Measurements from ENCODE around the gene SOX2. TPM values are rescaled to one million over a fixed set of nuclear protein-coding genes. Genes with fewer than 3 reads are reported as not detected.

Gene SOX2
- total RNA-seq, 1 experiment from 2014 or later, result not detected

DNA sequence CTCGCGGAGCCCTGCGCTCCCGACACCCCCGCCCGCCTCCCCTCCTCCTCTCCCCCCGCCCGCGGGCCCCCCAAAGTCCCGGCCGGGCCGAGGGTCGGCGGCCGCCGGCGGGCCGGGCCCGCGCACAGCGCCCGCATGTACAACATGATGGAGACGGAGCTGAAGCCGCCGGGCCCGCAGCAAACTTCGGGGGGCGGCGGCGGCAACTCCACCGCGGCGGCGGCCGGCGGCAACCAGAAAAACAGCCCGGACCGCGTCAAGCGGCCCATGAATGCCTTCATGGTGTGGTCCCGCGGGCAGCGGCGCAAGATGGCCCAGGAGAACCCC, 464 bp downstream of the SOX2 start:
- H3K79me2 ChIP-seq (ENCODE audit: low read length), result no peaks in the 10 kb centered on the region
- ATAC-seq (no peak; the same call in 1 of the 2 replicates), DNase-seq (no peak)
- no peaks in the 10 kb centered on the region for H4K20me1 ChIP-seq (ENCODE audit: low read length)
- CTCF ChIA-PET, result no interaction called here
- TF ChIP-seq EZH2phosphoT487 (IDR thresholded peaks at IDR 0.05; ENCODE audit: borderline replicate concordance, low read length) (no peak), EZH2 (IDR thresholded peaks at IDR 0.05; ENCODE audit: low read length, unreplicated experiment) (no peak)
- TF ChIP-seq, protein P1, sequence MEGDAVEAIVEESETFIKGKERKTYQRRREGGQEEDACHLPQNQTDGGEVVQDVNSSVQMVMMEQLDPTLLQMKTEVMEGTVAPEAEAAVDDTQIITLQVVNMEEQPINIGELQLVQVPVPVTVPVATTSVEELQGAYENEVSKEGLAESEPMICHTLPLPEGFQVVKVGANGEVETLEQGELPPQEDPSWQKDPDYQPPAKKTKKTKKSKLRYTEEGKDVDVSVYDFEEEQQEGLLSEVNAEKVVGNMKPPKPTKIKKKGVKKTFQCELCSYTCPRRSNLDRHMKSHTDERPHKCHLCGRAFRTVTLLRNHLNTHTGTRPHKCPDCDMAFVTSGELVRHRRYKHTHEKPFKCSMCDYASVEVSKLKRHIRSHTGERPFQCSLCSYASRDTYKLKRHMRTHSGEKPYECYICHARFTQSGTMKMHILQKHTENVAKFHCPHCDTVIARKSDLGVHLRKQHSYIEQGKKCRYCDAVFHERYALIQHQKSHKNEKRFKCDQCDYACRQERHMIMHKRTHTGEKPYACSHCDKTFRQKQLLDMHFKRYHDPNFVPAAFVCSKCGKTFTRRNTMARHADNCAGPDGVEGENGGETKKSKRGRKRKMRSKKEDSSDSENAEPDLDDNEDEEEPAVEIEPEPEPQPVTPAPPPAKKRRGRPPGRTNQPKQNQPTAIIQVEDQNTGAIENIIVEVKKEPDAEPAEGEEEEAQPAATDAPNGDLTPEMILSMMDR (conservative IDR thresholded peaks at IDR 0.05; ENCODE audit: low read depth, low read length), result no peak
- H3K9me3 ChIP-seq (ENCODE audit: low read length), result no peaks in the 10 kb centered on the region
- no peak overlapping the region for H3K9ac ChIP-seq (ENCODE audit: low read length)
- no peaks in the 10 kb centered on the region for H3K9me2 ChIP-seq (replicated peaks; ENCODE audit: low read length)
- H3K27ac ChIP-seq (ENCODE audit: low read length), result no peak overlapping the region
- intact Hi-C loops (cut with micrococcal nuclease), result no loop called here
- H3K4me2 ChIP-seq (ENCODE audit: low read length), result peak overlapping the region; percentile 88
- peaks cover 9% of the 10 kb centered on the region; the same call in 1 of the 2 replicates for H3K4me1 ChIP-seq (ENCODE audit: insufficient read depth, low read length)
- H3F3A ChIP-seq (ENCODE audit: low read length, unreplicated experiment), result no peaks in the 10 kb centered on the region
- peak overlapping the region; percentile 75; the same call in 1 of the 2 replicates for H2AFZ ChIP-seq (ENCODE audit: low read length)
- BruUV-seq (replicated peaks), result no TSS peak
- H3K36me3 ChIP-seq (ENCODE audit: low read depth, low read length), result no peaks in the 10 kb centered on the region
- POLR2A ChIA-PET (ENCODE audit: unreplicated experiment), result no interaction called here
- peaks cover 93% of the 10 kb centered on the region for H3K27me3 ChIP-seq (ENCODE audit: low read length)
- peak overlapping the region; percentile 62 for H3K4me3 ChIP-seq (ENCODE audit: low read length)

DNA sequence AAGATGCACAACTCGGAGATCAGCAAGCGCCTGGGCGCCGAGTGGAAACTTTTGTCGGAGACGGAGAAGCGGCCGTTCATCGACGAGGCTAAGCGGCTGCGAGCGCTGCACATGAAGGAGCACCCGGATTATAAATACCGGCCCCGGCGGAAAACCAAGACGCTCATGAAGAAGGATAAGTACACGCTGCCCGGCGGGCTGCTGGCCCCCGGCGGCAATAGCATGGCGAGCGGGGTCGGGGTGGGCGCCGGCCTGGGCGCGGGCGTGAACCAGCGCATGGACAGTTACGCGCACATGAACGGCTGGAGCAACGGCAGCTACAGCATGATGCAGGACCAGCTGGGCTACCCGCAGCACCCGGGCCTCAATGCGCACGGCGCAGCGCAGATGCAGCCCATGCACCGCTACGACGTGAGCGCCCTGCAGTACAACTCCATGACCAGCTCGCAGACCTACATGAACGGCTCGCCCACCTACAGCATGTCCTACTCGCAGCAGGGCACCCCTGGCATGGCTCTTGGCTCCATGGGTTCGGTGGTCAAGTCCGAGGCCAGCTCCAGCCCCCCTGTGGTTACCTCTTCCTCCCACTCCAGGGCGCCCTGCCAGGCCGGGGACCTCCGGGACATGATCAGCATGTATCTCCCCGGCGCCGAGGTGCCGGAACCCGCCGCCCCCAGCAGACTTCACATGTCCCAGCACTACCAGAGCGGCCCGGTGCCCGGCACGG, 991 bp downstream of the SOX2 start:
- Histone ChIP-seq H3K9me3 (ENCODE audit: low read length) (no peaks in the 10 kb centered on the region), H2AFZ (ENCODE audit: low read length) (peak overlapping the region; percentile 75; the same call in 1 of the 2 replicates), H3K79me2 (ENCODE audit: low read length) (no peaks in the 10 kb centered on the region), H3K4me2 (ENCODE audit: low read length) (peak overlapping the region; percentile 88), H3K27ac (ENCODE audit: low read length) (no peak overlapping the region), H3K27me3 (ENCODE audit: low read length) (peaks cover 93% of the 10 kb centered on the region), H3F3A (ENCODE audit: low read length, unreplicated experiment) (no peaks in the 10 kb centered on the region), H3K9me2 (replicated peaks; ENCODE audit: low read length) (no peaks in the 10 kb centered on the region), H3K36me3 (ENCODE audit: low read depth, low read length) (no peaks in the 10 kb centered on the region), H3K4me3 (ENCODE audit: low read length) (peak overlapping the region; percentile 62), H3K4me1 (ENCODE audit: insufficient read depth, low read length) (peaks cover 9% of the 10 kb centered on the region; the same call in 1 of the 2 replicates), H4K20me1 (ENCODE audit: low read length) (no peaks in the 10 kb centered on the region), H3K9ac (ENCODE audit: low read length) (no peak overlapping the region)
- ATAC-seq (peak; percentile 8; the same call in 1 of the 2 replicates), DNase-seq (no peak)
- CTCF ChIA-PET, result no interaction called here
- POLR2A ChIA-PET (ENCODE audit: unreplicated experiment), result interaction anchor here (0.6 kb wide), 1 partner anchor 677 kb away, joined by 3 read pairs; no protein-coding TSS in a partner anchor
- intact Hi-C loops (cut with micrococcal nuclease), result no loop called here
- TF ChIP-seq, protein P1 (conservative IDR thresholded peaks at IDR 0.05; ENCODE audit: low read depth, low read length), result no peak
- peak; percentile 77 for TF ChIP-seq EZH2phosphoT487 (IDR thresholded peaks at IDR 0.05; ENCODE audit: borderline replicate concordance, low read length)
- peak; percentile 98 for TF ChIP-seq EZH2 (IDR thresholded peaks at IDR 0.05; ENCODE audit: low read length, unreplicated experiment)
- no TSS peak for BruUV-seq (replicated peaks)

DNA sequence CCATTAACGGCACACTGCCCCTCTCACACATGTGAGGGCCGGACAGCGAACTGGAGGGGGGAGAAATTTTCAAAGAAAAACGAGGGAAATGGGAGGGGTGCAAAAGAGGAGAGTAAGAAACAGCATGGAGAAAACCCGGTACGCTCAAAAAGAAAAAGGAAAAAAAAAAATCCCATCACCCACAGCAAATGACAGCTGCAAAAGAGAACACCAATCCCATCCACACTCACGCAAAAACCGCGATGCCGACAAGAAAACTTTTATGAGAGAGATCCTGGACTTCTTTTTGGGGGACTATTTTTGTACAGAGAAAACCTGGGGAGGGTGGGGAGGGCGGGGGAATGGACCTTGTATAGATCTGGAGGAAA, 1.5 kb downstream of the SOX2 start:
- H3F3A ChIP-seq (ENCODE audit: low read length, unreplicated experiment), result no peaks in the 10 kb centered on the region
- no peak overlapping the region for H2AFZ ChIP-seq (ENCODE audit: low read length)
- peaks cover 93% of the 10 kb centered on the region for H3K27me3 ChIP-seq (ENCODE audit: low read length)
- no peak overlapping the region for H3K4me3 ChIP-seq (ENCODE audit: low read length)
- no peak for TF ChIP-seq EZH2phosphoT487 (IDR thresholded peaks at IDR 0.05; ENCODE audit: borderline replicate concordance, low read length)
- no peak for TF ChIP-seq EZH2 (IDR thresholded peaks at IDR 0.05; ENCODE audit: low read length, unreplicated experiment)
- TF ChIP-seq, protein P1 (conservative IDR thresholded peaks at IDR 0.05; ENCODE audit: low read depth, low read length), result no peak
- no TSS peak for BruUV-seq (replicated peaks)
- no peak overlapping the region for H3K27ac ChIP-seq (ENCODE audit: low read length)
- no peaks in the 10 kb centered on the region for H3K79me2 ChIP-seq (ENCODE audit: low read length)
- 0 out of 2 replicates have a peak overlapping the region, but pooled peaks have one; percentile 5 for H3K4me2 ChIP-seq (ENCODE audit: low read length)
- no peak for DNase-seq
- no peaks in the 10 kb centered on the region for H3K36me3 ChIP-seq (ENCODE audit: low read depth, low read length)
- H4K20me1 ChIP-seq (ENCODE audit: low read length), result no peaks in the 10 kb centered on the region
- no peak overlapping the region for H3K9ac ChIP-seq (ENCODE audit: low read length)
- no peaks in the 10 kb centered on the region for H3K9me3 ChIP-seq (ENCODE audit: low read length)
- peaks cover 9% of the 10 kb centered on the region; the same call in 1 of the 2 replicates for H3K4me1 ChIP-seq (ENCODE audit: insufficient read depth, low read length)
- intact Hi-C loops (cut with micrococcal nuclease), result no loop called here
- H3K9me2 ChIP-seq (replicated peaks; ENCODE audit: low read length), result no peaks in the 10 kb centered on the region
- ChIA-PET POLR2A (ENCODE audit: unreplicated experiment) (interaction anchor here (0.6 kb wide), 1 partner anchor 500 kb away, joined by 4 read pairs; no protein-coding TSS in a partner anchor), CTCF (no interaction called here)
- no peak for ATAC-seq

All from PC-3 (cell line).